Measurements from ENCODE around the gene RERG. TPM values are rescaled to one million over a fixed set of nuclear protein-coding genes. Genes with fewer than 3 reads are reported as not detected.

The RERG gene
- polyA plus RNA-seq, 1 donor = 3.2 TPM

DNA sequence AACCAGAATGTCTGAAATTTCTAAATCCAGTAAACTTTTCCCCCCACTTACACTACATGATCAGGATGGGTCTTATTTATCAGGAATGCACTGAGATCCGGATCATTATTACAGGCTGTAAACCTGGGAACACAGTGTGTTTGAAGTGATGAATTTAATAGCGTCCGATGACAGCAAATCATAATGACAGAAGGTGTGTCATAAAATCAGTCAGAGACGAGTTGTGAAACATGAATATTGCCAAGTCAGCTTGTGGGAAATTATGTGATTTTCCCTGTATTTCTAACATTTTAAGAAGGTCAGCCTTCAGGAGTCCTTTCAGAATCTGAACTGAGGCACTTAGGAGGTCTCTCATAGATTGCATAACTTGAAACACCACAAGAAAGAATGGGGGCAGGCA lies 36.7 kb downstream of the RERG start:
- no peak for DNase-seq

DNA sequence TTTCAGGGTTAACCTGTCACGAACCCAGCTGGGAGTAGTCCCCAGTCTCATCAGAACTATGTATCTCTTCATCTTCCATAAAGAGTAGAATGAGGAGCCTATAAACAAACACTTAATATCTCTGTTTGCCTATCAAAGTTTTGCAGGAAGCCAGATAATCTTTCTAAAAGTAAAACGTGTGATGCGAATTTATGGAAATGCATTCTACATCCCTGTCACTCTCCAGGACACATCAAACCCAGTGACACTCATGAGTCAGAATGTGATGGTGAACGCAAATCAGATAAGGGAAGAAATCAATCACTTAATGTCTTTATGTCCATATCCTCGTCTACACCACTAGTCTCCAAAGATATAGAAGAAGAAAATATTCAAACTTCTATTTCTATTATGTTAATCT lies 37.4 kb downstream of the RERG start:
- no peak for DNase-seq

- no peak for DNase-seq
Measured at GRCh38 chr12:15181017-15181683, 40.1 kb downstream of the RERG start.

GRCh38 chr12:15180325-15180724 lies 40.9 kb downstream of the RERG start:
- no peak for DNase-seq

- no peak for DNase-seq
Measured at GRCh38 chr12:15179672-15180071, 41.5 kb downstream of the RERG start.

GRCh38 chr12:15173142-15173541 lies 48.1 kb downstream of the RERG start:
- DNase-seq = no peak

GRCh38 chr12:15172060-15172822 lies 49.0 kb downstream of the RERG start:
- no peak for DNase-seq

GRCh38 chr12:15171012-15171655 lies 50.1 kb downstream of the RERG start:
- no peak for DNase-seq

- DNase-seq = no peak
Measured at GRCh38 chr12:15168026-15168678, 53.1 kb downstream of the RERG start.

GRCh38 chr12:15165012-15165659 lies 56.1 kb downstream of the RERG start:
- no peak for DNase-seq

DNA sequence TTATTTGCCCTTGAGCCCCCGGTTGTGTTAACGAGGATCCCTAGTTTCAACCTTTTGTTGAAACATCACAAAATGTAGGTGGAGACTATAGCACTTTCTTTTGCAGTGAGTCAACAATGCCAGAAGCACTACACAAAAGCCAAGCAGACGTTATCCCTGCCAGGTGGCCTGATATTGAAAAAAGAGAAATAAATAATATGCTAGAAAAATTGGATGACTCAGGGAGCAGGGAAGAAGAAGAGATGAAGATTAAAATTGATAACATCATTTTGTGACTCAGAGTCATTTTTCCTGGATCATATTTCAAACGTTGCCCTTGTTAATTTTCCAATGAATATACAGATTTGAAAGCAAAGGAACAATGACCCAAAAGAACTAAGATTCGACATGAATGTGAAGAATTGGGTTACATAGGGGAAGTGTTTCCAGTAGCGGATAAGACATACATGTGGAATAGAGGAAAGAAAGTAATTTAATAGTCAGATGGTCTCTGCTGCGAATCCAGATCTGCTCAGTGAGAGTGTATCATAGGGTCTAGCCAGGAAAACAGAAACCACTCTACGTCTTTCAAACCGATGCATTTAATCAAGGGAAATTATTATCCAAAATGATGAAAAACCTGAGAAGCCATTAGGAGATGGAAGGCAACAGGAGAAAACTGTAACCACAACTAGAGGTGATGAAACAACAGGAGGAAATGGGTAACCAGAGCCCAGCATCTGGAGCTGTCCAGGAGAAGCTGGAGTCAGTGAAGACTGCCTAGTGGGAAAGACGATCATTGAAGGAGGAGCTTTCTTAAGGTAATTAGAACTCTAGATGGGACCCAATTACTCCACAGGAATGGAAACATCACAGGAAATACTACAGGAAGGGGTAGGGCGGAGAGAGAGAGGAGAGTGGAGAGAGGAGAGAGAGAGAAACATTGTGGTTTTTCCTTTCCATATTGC lies 57.9 kb downstream of the RERG start:
- DNase-seq = no peak

- DNase-seq = no peak
Measured at GRCh38 chr12:15158083-15158482, 63.1 kb downstream of the RERG start.

DNA sequence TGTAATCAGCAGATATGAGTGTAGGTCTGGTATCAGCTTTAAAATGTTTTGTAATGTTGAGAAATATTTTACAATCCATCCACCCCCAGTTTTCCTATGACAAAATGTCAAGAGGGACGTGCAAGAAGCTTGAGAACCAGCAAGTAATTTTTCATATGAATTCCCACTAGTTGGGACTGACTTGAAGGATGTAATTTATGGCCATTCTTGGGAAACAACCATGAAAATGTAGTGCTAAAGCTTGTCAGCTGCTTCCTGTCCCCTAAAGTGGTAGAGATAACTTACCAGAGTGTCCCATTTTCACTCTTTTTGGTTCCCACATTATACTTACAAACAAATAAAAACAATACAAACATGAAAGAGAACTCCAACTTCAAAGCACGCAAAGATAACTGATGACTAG lies 63.9 kb downstream of the RERG start:
- no peak for DNase-seq

GRCh38 chr12:15155271-15155670 lies 65.9 kb downstream of the RERG start:
- DNase-seq = no peak

GRCh38 chr12:15154103-15154502 lies 67.1 kb downstream of the RERG start:
- no peak for DNase-seq

GRCh38 chr12:15152868-15153267 lies 68.3 kb downstream of the RERG start:
- no peak for DNase-seq

DNA sequence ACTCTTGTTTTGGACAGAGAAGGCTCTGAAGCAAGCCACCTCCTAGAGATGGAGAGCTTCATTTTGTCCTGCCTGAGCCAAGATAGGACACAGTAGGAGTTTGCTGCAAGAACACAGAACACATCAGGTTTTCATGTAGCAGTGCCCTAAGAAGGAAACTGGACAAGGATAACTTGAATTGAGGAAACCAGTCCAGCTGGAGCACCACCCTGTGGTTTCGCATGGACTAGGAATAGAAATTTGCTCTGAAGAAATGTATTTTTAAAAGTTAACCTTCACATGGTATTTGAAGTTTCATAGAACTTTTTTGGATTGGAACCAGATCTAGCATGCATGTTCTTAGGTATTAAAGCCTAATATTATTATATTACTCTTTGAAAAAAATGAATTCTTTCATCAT lies 68.8 kb downstream of the RERG start:
- DNase-seq = no peak

DNA sequence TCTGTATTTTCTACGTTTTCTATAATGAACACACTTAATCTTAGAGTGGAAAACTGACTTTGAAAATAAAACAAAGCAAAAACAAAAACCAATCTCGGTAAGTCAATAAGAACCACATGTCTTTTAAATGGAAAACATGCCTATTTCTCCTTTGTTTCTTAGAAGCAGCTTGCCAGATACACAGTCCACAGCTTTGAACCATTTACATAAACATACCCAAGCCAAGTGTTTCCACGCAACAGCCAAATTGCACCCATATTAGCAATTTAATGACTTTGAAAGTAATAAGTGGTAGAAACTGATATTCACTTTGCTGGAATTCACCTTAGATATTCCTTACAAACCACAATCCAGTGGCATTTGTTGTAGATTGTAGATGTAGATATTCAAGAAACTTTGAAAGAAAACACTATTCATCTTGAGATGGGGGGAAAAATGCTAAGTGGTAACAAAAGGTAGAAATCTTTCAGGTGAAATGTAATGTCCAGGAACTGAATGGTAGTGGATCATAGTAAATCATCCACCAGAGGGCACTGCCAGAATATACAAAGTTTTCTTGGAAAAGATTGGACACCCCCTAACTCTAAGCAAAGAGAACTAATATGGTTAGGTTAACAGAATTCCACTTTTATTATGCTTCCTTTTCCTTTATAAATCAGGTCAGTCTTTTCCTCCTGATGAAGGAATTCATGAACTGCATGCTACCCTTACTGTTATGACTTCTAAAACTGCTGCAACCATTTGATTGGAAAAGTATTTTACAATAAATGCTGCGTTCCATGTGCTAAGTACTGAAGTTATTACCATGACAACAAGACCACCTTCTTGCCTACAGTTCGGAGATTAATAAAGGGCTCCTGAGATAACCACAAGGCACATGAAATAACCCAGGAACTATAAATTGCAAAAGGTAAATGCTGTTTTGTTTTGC lies 69.8 kb downstream of the RERG start:
- no peak for DNase-seq

DNA sequence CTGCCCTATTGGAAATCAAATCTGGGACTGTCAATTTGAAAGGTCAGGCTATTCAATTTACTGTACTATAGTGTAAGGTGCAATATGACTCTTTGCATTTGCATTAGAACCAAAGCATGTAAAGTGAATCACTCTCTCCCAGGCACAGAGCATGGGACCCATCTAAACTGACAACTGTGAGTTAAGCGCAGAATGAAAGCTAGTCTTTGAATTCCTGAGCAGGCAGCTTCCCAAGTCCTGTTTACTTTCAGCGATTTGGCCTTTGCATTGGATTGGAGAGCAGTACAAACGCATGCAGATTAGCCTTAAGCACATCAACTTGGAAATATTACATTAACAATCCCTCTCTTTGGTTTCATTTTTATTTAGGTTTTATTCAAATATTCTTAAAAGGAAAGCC lies 74.6 kb downstream of the RERG start:
- no peak for DNase-seq

DNA sequence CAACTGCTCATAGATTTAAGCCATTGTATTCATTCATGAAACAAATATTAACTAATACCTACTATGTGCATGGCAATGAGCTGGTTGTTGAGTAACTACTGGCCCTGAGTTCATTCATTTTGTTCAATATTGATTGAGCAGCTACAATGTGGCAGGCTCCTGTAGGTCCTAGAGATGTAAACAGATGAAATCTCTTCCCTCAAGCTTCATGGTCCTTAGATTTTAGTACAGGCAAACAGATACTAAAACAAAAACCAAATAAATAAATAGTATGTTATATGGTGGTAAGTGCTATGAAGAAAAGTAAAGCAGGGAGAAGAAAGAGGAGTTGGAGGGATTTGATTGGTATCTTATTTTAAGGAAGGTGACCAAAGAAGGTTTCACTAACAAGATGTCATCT lies 77.8 kb downstream of the RERG start:
- DNase-seq = no peak

Measured in hindlimb muscle (tissue), 1 donor.